Kidney (tissue), 14 donors: Measurements from ENCODE around the gene DPYSL3. TPM values are rescaled to one million over a fixed set of nuclear protein-coding genes. Genes with fewer than 3 reads are reported as not detected.

ENCODE experiments used
- DNase-seq, 5 donors: peaks; one replicate each; pipeline ENCODE4 v3.0.0-alpha.2; 2013 to 2020
- FAIRE-seq: peaks from 2 replicates; lab custom pipeline; 2012; peaks lifted over from hg19 to GRCh38; lab: Jason Lieb, UNC
- H3K27ac ChIP-seq, 2 donors: one replicate each; pipeline ENCODE4 v1.7.0; 2013; ENCODE audit warnings: low read depth in 2 of 2, low read length in 2 of 2, inconsistent platforms in 1 of 2
- H3K27me3 ChIP-seq: one replicate; pipeline ENCODE4 v1.7.1; 2013; ENCODE audit warnings: low read length, inconsistent platforms; ENCODE audit not compliant: control insufficient read depth, insufficient read depth
- H3K36me3 ChIP-seq, 3 donors: one replicate each; pipeline versions ENCODE4 v1.7.0 to v1.7.1; 2013; ENCODE audit warnings: low read length in 3 of 3, control low read depth in 1 of 3, inconsistent platforms in 1 of 3; ENCODE audit not compliant: insufficient read depth in 3 of 3, control insufficient read depth in 2 of 3
- H3K4me1 ChIP-seq, 3 donors: one replicate each; pipeline versions ENCODE4 v1.7.0 to v1.7.1; 2013; ENCODE audit warnings: low read length in 3 of 3, inconsistent platforms in 1 of 3, low read depth in 1 of 3; ENCODE audit not compliant: control insufficient read depth in 2 of 3, insufficient read depth in 2 of 3
- H3K4me3 ChIP-seq, 3 donors: one replicate each; pipeline versions ENCODE4 v1.7.0 to v1.8.1; 2013; ENCODE audit warnings: low read length in 3 of 3, control low read depth in 1 of 3, inconsistent platforms in 1 of 3
- H3K9ac ChIP-seq, 3 donors: one replicate each; pipeline versions ENCODE4 v1.7.0 to v1.7.1; 2013; ENCODE audit warnings: low read length in 3 of 3, control low read depth in 1 of 3, inconsistent platforms in 1 of 3
- H3K9me3 ChIP-seq, 3 donors: one replicate each; pipeline versions ENCODE4 v1.7.0 to v1.7.1; 2013; ENCODE audit warnings: low read length in 3 of 3, control low read depth in 1 of 3, inconsistent platforms in 1 of 3; ENCODE audit not compliant: control insufficient read depth in 2 of 3, insufficient read depth in 1 of 3
- intact Hi-C: fragments of 100-400 bp; cut with DNase I; formaldehyde crosslinking; loops from one replicate; pipeline ENCODE4 v1.11.1; 2022
- polyA plus RNA-seq: library from polyadenylated mRNA; stranded (reverse); fragments of 350-450 nt; fragmentation: Illumina TruSeq; extraction: RNeasy Lipid Tissue Mini Kit (QIAGEN cat#74804); gene quantifications from one replicate; pipeline ENCODE4 v1.2.3, GENCODE V29; 2014; ENCODE audit warnings: low read depth, low replicate concordance; ENCODE audit not compliant: insufficient read depth
- total RNA-seq: library from RNA; stranded (reverse); fragmentation: NEBNext Ultra II Directional; extraction: Animal tissue kit (Norgen Biotek cat#: 25700); gene quantifications from one replicate; pipeline ENCODE4 v1.2.1, GENCODE V29; 2021
- TF ChIP-seq, protein P1 (sequence below): IDR thresholded peaks from 3 replicates; pipeline ENCODE4 v1.5.1; 2012; ENCODE audit warnings: mild to moderate bottlenecking, moderate library complexity, borderline replicate concordance; ENCODE audit not compliant: insufficient read depth; ENCODE audit errors: extremely low read depth
- donor health status: control.
- donor health status: control.
- donor health status: control.
- donor health status: control.
- donor health status: control.
- donor health status: DM: yes; HTN: yes; CAD: no.
- donor health status: Normal renal cell carcinoma (clear cell type).

The DPYSL3 gene
- total and polyA plus RNA-seq, 2 donors from 2014 or later: 7.1 to 19.1 TPM

DNA sequence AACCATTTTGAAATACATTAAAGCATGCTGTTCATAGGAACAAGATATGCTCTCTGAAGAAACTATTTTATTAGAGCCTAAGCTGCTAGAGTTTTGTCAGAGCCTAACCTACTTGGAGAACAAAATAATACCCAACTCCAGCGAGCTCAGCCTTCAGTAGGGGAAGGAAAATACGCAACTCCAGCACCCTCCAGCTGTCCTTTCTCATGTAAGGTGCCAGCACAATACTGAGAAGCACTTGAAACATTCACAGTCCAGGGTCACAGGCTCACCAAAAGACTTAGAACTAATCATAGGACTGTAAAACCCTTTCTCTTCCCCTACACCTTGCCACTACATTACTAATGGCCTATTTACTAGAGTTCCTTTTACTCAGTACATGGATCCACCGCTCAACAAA lies 18.9 kb downstream of the DPYSL3 start:
- H3K27ac ChIP-seq: no peak overlapping the region

GRCh38 chr5:147487031-147487750 lies 22.7 kb downstream of the DPYSL3 start:
- intact Hi-C loops: no loop called here
- H3K4me3 ChIP-seq: no peak overlapping the region
- H3K9ac ChIP-seq: no peak overlapping the region
- H3K4me1 ChIP-seq: no peaks in the 10 kb centered on the region
- TF ChIP-seq, protein P1, sequence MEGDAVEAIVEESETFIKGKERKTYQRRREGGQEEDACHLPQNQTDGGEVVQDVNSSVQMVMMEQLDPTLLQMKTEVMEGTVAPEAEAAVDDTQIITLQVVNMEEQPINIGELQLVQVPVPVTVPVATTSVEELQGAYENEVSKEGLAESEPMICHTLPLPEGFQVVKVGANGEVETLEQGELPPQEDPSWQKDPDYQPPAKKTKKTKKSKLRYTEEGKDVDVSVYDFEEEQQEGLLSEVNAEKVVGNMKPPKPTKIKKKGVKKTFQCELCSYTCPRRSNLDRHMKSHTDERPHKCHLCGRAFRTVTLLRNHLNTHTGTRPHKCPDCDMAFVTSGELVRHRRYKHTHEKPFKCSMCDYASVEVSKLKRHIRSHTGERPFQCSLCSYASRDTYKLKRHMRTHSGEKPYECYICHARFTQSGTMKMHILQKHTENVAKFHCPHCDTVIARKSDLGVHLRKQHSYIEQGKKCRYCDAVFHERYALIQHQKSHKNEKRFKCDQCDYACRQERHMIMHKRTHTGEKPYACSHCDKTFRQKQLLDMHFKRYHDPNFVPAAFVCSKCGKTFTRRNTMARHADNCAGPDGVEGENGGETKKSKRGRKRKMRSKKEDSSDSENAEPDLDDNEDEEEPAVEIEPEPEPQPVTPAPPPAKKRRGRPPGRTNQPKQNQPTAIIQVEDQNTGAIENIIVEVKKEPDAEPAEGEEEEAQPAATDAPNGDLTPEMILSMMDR: no peak
- no peak for FAIRE-seq
- no peak overlapping the region for H3K27ac ChIP-seq
- H3K36me3 ChIP-seq: no peaks in the 10 kb centered on the region
- H3K27me3 ChIP-seq: no peaks in the 10 kb centered on the region
- H3K9me3 ChIP-seq: no peaks in the 10 kb centered on the region
- DNase-seq: no peak

More for the DNA sequence above, 18.9 kb downstream of the DPYSL3 start:
- Histone ChIP-seq H3K27me3 (no peaks in the 10 kb centered on the region), H3K9me3 (no peaks in the 10 kb centered on the region), H3K36me3 (no peaks in the 10 kb centered on the region), H3K4me1 (no peaks in the 10 kb centered on the region), H3K9ac (no peak overlapping the region), H3K4me3 (no peak overlapping the region)
- no peak for DNase-seq
- FAIRE-seq: no peak
- intact Hi-C loops: no loop called here
- TF ChIP-seq, protein P1: no peak

DNA sequence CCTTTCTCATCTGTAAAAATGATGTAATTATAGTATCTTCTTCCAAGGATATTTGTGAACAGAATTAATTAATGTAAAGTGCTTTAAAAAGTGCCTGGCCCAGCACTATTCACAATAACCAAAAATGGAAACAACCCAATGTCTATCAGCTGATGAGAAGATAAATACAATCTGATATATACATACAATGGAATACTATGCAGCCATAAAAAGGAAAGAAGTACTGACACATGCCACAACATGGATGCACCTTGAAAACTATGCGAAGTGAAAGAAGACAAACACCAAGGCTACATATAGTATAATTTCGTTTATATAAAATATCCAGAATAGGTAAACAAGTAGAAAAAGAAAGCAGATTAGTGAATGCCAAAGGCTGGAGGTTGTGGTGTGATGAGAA lies 24.1 kb downstream of the DPYSL3 start:
- TF ChIP-seq, protein P1: no peak
- intact Hi-C loops: no loop called here
- Histone ChIP-seq H3K9ac (no peak overlapping the region), H3K9me3 (no peaks in the 10 kb centered on the region), H3K36me3 (no peaks in the 10 kb centered on the region), H3K4me3 (no peak overlapping the region), H3K27me3 (no peaks in the 10 kb centered on the region), H3K4me1 (no peaks in the 10 kb centered on the region), H3K27ac (no peak overlapping the region)
- DNase-seq (no peak), FAIRE-seq (no peak)
